HG03342 (cell line): ENCODE measurements around the gene CEP76.

Experiments
- ATAC-seq: cut with Tn5 transposase; IDR thresholded peaks from one replicate; pipeline ENCODE4 v1.9.1; 2021; ENCODE audit warnings: mild to moderate bottlenecking, moderate library complexity; ENCODE audit not compliant: unreplicated experiment

CEP76 gene

DNA sequence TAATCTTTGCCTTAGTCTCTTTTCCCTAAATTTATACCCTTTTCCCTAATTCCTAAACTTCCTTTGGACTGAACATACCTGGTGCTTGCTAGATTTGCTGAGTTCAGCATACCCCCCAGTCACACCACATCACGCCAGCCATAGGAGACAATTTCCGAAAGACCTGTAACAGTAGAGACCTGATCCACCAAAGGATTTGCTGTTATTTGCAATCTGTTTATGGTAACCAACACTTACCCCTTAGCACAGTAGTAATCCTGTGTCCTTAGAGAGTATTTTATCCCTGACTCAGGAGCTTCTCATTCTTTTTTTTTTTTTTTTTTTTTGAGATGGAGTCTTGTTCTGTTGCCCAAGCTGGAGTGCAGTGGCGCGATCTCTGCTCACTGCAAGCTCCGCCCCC is 8.9 kb upstream of the CEP76 start:
- no peak for ATAC-seq

DNA sequence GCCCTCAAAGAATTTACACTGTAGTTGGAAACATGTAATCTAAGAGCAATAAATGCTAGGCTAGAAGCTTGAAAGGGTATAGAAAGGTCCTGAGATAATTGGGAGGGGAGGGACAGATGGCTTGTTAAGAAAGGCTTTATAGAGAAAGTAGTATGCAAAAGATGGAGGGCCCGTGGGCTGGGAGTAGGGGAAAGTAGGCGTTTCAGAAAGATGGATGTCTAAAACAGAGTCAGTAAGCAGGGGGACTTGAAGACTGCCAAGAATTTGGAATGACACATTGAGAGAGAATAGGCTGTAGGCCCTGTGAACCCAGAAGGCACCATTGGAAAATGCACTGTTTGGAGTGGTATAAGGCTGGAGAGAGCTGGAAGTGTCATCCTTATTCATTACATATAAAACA is 1.1 kb upstream of the CEP76 start:
- ATAC-seq: no peak

DNA sequence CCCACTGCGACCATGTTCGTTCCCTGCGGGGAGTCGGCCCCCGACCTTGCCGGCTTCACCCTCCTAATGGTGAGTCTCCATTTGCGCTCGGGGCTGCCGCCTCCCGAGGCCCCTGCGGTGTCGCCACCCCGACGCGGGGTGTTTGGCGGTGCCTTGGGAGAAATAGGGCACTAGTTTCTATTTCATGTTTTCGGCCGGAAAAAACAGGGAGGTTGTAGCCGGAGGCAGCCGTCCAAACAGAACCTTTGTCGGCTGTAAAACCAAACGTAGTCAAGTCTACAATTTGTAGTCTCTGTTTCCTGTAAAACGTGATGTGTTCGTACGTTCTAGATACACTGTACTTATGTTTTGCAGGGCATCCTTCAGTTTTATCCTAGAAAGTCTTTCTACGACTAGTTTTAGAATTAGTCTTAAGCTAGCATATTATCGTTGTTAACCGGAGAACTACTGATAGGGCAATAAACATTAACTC is 609 bp upstream of the CEP76 start:
- ATAC-seq: no peak

DNA sequence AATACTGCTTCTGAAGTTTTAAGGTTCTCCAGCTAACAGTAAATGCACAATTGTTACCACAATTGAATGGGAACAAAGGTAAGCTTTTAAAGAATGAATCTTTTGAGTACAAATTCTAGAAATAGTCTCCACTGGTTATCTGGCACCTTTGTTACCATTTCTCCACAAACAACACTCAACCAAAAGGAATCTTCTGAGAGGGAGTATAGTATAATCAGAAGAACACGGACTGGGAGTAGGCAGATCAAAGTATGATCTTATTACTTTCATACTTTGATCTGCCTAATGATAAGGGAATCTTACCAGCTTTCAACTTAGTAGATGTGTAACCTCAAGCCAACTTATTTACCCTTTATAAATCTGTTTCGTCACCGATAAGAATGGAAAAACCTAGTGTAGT is 1.4 kb downstream of the CEP76 start:
- ATAC-seq: no peak

DNA sequence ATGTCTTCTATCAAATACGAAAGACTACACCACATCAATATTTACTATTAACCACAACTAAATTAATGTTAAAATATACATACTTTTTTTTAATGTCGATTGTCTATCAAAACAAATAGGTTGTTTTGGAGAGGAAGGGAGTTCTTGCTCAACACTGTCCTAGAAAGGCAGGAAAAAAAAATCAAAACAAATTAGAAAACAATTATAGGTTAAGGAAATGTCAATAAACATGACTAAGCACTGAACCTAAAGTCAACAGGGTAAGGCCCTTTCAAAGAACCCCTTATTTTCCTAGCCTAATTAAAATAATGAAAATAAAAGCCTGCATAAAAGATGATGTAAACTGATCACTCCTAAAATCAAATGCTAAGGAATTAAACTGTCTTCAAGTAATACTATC is 2.8 kb downstream of the CEP76 start:
- no peak for ATAC-seq

DNA sequence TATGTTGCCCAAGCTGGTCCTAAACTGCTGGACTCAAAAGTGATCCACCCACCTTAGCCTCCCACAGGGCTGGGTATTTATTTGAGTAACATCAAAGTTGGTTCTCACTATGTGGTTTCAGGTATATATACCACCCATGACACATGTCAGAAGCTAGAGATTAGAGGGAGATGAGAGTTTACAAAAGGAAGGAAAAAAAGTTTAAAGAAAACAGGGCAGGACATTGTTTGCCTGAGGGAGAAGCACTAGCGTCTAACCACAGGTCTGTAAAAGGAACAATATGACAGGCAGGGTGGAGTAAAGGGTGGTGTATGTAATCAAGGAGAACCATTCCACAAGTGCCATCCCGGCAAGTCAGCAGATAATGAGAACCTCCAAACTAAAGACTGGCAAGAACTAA is 8.5 kb downstream of the CEP76 start:
- ATAC-seq: no peak

DNA sequence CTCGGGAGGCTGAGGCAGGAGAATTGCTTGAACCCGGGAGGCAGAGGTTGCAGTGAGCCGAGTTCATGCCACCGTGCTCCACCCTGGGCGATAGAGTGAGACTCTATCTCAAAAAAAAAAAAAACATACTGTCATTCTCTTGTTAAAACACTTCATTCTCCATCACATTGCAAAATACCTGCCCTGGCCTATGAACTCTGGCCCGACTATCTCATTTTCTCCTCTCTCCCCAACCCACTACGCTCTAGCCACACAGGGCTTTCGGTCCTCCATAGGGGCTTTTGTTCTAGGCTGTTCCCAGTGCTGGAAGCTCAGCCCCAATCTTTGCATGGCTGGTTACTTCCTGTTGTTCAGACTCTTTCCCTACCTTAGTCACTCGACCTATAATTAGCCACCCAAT is 10.3 kb downstream of the CEP76 start:
- no peak for ATAC-seq

DNA sequence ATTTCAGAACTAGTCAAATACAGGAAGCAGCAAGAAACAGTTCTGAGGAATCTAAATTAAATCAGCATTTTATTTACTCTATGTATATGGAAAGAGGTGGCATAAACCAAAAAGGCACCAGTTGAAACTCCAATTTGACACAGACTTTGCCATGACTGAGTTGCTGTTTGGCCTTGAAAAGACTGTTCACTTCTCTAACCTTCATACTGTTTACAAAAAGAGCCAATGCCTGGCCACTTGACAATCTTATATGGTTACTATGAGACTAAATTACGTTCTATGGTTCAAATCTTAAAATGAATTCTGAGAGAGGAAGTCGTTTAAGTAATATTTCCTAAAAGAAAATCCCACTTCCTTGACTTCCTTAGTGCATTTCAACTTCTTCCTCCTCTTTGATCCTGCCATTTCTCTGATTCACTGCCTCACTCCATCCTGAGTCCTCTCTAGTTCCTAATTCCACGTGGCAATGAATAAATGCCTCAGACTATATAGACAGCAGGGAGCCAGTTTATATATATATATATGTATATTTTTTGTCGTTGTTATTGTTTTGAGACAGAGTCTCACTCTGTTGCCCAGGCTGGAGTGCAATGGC is 13.2 kb downstream of the CEP76 start:
- ATAC-seq: no peak

DNA sequence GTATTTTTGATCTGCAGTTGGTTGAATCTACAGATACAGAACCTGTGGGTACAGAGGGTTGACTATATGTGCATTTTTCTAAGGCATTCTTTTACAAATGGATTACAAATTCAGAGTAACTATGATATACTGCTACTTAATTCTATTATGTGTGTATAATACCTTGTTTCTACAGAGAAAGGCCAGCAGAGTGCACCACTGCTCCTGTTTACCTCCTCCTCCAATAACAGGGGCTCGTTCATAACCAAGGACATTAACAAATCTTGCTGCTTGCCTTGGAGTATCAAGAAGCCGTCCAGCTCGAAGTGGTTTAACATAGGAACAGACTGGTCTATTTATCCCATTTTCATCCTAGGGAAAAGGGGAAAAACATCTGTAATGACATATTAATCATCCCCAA is 16.4 kb downstream of the CEP76 start:
- no peak for ATAC-seq

DNA sequence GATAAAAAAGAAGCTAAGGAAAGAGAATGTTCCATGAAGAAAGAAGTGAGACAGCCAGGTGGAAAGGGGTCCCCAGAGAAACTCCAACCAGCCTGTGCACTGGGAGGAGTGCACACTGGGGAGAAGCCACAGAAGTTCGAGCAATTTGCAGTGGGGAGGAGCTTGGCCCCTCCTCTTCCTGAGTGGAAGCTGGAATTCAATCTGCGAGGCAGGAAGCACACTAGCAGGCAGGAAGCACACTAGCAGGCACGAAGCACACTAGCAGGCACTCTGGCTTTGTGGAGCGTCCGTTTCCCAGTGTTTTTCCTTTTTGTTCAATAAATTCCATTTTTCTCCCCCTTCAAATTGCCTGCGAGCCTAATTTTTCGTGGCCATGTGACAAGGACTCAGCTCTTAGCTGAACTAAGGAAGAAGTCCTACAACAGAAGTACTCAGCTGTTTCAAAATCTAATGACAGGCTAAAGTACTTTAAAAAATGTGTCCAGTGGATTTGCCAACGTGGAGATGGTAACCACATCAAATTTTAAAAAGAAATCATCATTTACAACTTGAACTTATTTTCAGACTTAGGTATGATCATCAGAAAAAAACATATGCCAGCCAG is 23.2 kb downstream of the CEP76 start:
- ATAC-seq: no peak

DNA sequence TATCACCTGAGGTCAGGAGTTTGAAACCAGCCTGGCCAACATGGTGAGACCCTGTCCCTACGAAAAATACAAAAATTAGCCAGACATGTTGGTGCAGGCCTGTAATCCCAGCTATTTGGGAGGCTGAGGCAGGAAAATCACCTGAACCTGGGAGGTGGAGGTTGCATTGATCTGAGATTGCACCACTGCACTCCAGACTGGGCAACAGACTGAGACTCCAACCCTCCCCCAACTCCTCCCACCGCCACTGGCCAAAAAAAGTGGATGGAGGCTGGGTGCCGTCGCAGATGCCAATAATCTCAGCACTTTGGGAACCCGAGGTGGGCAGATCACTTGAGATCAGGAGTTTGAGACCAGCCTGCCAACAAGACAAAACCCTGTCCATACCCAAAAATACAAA is 34.5 kb downstream of the CEP76 start:
- ATAC-seq: no peak

DNA sequence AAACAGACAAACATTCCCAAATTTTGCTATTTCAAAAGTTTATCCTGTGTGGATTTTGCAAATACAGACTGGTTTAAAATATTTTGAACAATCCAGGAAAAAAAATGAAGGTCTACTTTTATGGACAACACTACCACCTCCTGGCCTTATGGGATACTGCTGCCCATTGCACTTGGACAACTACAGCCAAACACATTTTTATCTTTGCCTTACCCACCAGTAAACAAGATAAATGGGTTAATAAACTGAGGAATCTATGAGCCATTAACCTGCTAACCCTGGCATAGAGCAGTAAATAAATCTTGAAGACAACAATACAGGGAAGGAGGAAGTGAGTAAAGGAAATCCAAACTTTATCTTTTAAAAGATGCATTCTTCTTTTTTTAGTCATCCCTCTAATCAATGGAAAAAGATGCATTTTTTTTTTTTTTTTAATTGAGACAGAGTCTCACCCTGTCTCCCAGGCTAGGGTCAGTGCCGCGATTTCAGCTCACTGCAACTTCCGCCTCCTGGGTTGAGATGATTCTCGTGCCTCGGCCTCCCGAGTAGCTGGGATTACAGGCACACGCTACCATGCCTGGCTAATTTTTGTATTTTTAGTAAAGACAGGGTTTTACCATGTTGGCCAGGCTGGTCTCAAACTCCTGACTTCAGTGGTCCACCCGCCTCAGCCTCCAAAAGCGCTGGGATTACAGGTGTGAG is 42.5 kb downstream of the CEP76 start:
- ATAC-seq: no peak

DNA sequence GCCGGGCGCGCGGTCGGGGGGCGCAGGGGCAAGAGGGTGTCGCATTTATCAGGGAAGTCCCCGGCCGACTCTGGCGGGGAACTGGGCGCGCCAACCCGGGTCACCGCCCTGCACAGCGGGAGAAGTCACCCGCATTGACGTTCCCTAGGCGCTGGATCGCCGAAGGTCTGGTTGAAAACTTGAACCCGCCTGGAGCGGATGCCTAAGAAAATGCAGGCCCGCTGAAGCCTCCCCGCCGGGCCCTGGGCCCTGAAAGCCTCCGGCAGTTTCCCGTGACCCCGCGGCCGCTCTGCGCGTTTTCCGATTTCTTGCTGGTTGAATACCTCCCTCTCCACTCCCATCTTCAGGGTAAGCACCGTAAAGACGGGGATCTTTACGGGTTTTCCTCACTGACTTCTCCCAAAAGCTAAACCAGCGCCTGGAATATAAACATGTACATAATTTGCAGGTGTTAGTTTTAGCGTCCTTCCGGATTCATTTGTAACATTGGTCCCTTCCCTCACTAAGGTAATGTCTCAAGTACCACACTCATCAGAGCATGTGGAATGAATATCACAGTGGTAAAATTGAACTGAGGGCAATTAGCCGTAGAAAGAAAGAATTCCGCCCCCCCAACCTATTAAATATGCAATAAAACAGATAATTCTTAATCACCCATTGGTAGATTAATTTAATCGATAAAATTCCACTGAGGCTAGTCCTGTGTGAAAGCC is 43.9 kb downstream of the CEP76 start:
- peak; percentile 11 for ATAC-seq

DNA sequence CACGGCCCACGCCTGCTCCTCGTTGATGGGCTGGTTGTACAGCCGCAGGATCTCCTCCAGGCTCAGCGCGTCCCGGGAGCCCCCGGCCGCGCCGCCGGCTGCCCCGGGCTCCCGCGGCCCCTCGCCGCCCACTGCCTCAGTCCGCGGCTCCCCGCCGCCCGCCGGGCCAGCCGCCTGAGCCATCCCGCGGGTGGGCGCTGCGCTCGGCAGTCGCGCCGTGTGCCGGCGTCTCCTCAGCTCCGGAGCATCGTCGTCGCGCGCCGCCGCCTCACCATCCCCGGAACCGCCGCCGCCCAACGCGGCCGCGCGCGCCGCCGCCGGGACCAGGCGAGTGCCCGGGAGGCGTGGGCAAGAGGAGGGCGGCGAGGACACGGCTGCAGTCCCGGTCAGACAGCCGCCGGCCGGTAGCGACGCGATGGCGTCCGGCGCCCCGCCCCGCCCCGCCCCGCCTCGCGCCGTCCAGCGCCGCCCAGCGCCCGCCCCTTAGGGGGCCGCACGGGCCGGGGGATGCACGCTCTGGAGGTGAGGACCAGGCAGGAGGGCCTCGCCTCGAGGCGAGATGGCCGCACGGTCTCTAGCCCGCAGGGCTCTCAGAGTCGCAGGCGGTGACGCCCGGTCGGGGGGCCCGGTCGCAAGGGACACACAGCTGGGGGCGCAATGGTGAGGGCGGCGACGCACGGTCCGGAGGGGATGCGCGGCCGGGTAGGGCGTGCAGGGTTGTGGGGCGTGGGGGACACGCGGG is 44.7 kb downstream of the CEP76 start, which contains the start of gene SPIRE1:
Gene SPIRE1 (minus strand): TSS at position 424 of the 742 bp plus-strand sequence. CDS start 241 bp downstream, at position 183.
- peak; percentile 62 for ATAC-seq

DNA sequence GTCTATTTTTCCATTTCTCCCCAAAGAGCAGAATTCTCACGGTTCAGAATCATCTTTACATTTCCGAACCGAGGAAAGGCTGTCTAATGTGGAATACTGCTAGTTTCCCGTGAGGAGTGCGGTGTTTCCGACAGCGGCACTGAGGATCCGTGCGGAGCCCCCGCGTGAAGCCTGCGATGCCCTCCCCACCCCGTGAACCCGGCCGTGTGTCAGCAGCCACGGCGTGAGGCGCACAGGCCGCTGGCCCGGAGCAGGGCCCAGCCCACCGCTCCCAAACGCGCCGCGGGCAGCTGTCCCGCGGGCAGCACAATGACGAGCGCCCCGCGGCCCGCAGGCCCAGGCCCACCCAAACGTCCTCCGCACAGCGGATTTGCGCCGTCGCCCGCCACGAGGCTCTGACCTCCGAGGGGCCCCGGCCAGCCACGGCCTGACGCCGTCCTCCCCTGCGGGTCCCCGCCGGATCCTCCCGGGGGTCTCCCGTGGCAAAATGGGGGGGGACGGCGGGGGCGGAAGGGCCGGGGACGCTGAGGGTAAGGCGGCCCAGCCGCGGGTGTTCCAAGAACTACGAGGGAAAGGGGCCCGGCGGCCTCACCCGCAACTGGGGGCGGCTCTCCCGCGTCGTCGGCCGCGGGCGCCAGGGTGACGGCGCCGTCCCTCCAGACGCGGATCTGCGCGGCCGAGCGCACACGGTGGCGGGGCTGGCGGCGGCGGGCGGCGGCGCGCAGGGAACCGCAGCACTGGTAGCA is 45.4 kb downstream of the CEP76 start:
- ATAC-seq: peak; percentile 46

DNA sequence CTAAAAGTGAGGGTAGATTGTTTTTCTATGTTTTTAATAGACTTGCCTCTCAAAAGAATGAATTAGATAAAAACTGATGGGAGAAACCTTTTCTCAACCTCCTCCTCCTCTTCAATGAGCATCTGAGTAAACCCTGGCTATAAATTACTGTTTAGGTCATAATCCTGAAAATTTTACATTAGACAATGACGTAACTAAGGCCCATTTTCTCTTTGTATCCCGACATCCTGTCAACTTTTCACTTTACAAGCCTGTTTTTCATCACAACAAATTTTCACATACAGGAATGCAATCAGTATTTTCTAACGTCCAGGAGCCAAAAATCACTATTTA is 46.0 kb downstream of the CEP76 start:
- no peak for ATAC-seq

DNA sequence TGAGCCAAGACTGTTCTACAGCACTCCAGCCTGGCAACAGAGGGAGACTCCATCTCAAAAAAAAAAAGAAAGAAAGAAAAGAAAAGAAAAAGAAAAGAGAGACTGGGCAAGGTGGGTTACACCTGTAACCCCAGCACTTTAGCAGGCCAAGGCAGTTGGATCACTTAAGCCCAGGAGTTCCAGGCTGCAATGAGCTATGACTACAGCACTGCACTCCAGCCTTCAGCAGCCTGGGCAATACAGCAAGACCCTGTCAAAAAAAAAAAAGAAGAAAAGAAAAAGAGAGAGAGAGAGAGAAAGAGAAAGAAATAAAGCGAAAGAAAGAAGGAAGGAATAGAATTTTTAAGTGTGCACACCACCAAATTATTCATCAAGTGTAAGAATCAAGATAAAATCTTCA is 47.6 kb downstream of the CEP76 start:
- no peak for ATAC-seq

DNA sequence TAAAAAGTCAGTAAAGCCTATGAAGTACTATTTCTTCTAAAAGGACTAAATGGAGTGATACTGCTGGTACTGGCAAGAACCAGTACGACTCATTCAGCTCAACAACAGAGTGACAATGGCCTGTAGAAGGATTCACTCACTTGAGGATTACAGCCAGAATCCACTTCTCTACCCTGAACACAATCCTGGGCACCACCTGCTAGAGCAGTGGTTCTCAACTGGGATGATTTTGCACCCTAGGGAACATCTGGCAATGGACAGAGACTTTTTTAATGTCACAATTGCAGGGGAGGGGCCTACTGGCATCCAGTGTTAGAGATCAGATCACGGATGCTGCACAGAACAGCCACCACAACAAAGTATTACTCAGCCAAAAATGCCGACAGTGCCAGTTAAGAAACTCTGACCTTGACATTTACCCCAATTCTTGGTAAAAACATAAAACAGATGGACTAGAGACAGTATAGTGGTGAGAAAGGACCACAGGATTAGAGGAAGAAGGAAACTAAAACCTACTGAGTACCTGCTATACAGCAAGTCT is 49.6 kb downstream of the CEP76 start:
- no peak for ATAC-seq

DNA sequence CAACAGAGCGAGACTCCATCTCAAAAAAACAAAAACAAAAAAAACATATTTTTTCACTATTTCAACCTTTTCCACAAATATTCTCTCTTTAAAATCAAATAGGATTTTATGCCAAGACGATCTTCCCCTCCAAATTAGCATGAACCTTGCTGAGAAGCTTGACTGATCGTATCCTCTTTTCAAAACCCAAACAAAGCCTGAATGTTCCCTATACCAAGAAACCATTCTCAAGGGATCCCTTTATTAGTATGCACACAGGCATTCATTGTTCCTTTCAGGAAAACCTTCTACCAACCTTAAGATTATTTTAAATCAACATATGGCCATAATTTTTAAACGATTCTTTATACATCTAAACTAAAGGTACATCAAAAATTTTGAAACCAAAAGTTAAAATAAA is 50.9 kb downstream of the CEP76 start:
- ATAC-seq: no peak

DNA sequence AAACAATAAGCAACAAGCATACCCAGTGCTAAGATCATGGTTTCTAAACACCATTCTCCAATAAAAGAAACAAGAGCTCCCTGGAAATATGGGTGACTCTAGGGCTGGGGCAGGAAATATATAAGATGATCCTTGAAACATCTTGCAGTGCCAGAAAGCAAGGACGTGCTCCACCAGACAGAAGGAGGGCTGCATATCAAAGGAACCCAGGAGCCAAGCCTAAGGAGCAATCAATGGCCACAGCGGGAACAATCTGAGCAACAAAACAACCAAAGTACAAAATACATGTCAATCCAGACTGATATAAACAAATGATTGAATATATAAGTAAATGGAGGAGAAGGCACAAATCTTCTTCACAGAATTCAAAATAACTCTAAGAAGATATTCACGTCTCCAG is 54.8 kb downstream of the CEP76 start:
- ATAC-seq: no peak
